Colonic mucosa (tissue), 4 donors: ENCODE measurements around the gene ZNF772. TPM values are rescaled to one million over a fixed set of nuclear protein-coding genes. Genes with fewer than 3 reads are reported as not detected.
"Not testable (repeated sequence)": the region's sequence is repeated elsewhere in the genome, so short reads cannot be mapped to it uniquely, and the experiment has no call there.

Experiments used
- DNase-seq: peaks from one replicate; pipeline ENCODE4 v3.0.0-alpha.2; 2020
- H3K27ac ChIP-seq: fragments of 200-600 bp; one replicate; pipeline ENCODE4 v1.8.0; 2021
- H3K27me3 ChIP-seq: fragments of 200-600 bp; one replicate; pipeline ENCODE4 v1.8.0; 2021
- H3K36me3 ChIP-seq: fragments of 200-600 bp; one replicate; pipeline ENCODE4 v1.8.0; 2021
- H3K4me1 ChIP-seq: fragments of 200-600 bp; one replicate; pipeline ENCODE4 v1.8.0; 2021; ENCODE audit warnings: mild to moderate bottlenecking
- H3K4me3 ChIP-seq: fragments of 200-600 bp; one replicate; pipeline ENCODE4 v1.8.0; 2021
- H3K9ac ChIP-seq, 2 donors: one replicate each; pipeline ENCODE4 v1.7.0; 2013; ENCODE audit warnings: control low read depth in 2 of 2, low read depth in 2 of 2, low read length in 2 of 2
- H3K9me3 ChIP-seq: fragments of 200-600 bp; one replicate; pipeline ENCODE4 v1.8.0; 2021
- CTCF ChIP-seq: fragments of 200-600 bp; IDR thresholded peaks from one replicate; pipeline ENCODE4 v1.8.0; 2022; ENCODE audit warnings: antibody characterized with exemption, mild to moderate bottlenecking
- intact Hi-C: fragments of 100-400 bp; cut with DNase I; formaldehyde crosslinking; loops from one replicate; pipeline ENCODE4 v1.14.1; 2022
- total RNA-seq, 2 donors: library from RNA; stranded (reverse); fragmentation: NEBNext Ultra II Directional in 1 of 2; extraction: Animal tissue kit (Norgen Biotek cat#: 25700) in 1 of 2; gene quantifications; one replicate each; pipeline ENCODE4 v1.2.1, GENCODE V29; 2021
- donor health status: healthy.
- donor health status: DM: no; HTN: no; CAD: no.
- donor health status: DM: no; HTN: no; CAD: no.

The ZNF772 gene
- total RNA-seq, 2 donors from 2014 or later: 3.5 to 5.3 TPM

- DNase-seq, H3K36me3 ChIP-seq, H3K4me3 ChIP-seq, H3K27me3 ChIP-seq, H3K4me1 ChIP-seq, H3K9ac ChIP-seq, H3K9me3 ChIP-seq, H3K27ac ChIP-seq, intact Hi-C loops: not testable (repeated sequence)
Measured at GRCh38 chr19:57499332-57499679, 21.9 kb upstream of the ZNF772 start.

- H3K4me3 ChIP-seq, intact Hi-C loops, H3K27me3 ChIP-seq, H3K4me1 ChIP-seq, H3K9me3 ChIP-seq, H3K9ac ChIP-seq, H3K36me3 ChIP-seq, DNase-seq, H3K27ac ChIP-seq: not testable (repeated sequence)
Measured at GRCh38 chr19:57488299-57488644, 10.9 kb upstream of the ZNF772 start.

GRCh38 chr19:57487477-57488298 lies 10.3 kb upstream of the ZNF772 start, which contains the start of gene ZNF419:
Gene ZNF419 (plus strand): TSS chr19:57487750. CDS start chr19:57487951, 201 bp downstream.
- H3K27me3 ChIP-seq, H3K36me3 ChIP-seq, H3K9me3 ChIP-seq, intact Hi-C loops, H3K4me1 ChIP-seq: not testable (repeated sequence)
- DNase-seq: peak; percentile 96
- H3K27ac ChIP-seq: peak within 1 kb of the TSS; percentile 40
- peak within 1 kb of the TSS; percentile 98 for H3K4me3 ChIP-seq
- peak within 1 kb of the TSS; percentile 59 to 77 for H3K9ac ChIP-seq

- H3K9ac ChIP-seq: no peak overlapping the region
- H3K4me1 ChIP-seq: no peaks in the 10 kb centered on the region
- H3K27me3 ChIP-seq: no peaks in the 10 kb centered on the region
- no peak overlapping the region for H3K4me3 ChIP-seq
- no peaks in the 10 kb centered on the region for H3K9me3 ChIP-seq
- H3K36me3 ChIP-seq: no peaks in the 10 kb centered on the region
- DNase-seq: no peak
- intact Hi-C loops: no loop called here
- TF ChIP-seq CTCF: no peak
- H3K27ac ChIP-seq: no peak overlapping the region
Measured at GRCh38 chr19:57473646-57474045, 3.7 kb downstream of the ZNF772 start.

- no peaks in the 10 kb centered on the region for H3K9me3 ChIP-seq
- H3K4me3 ChIP-seq: no peak overlapping the region
- no peak for TF ChIP-seq CTCF
- DNase-seq: no peak
- H3K36me3 ChIP-seq: no peaks in the 10 kb centered on the region
- H3K4me1 ChIP-seq: no peaks in the 10 kb centered on the region
- intact Hi-C loops: no loop called here
- H3K27me3 ChIP-seq: no peaks in the 10 kb centered on the region
- H3K9ac ChIP-seq: no peak overlapping the region
- no peak overlapping the region for H3K27ac ChIP-seq
Measured at GRCh38 chr19:57466489-57466888, 10.9 kb downstream of the ZNF772 start.

- TF ChIP-seq CTCF: peak; percentile 12
- no peak for DNase-seq
- Histone ChIP-seq H3K4me1 (no peaks in the 10 kb centered on the region), H3K4me3 (no peak overlapping the region), H3K36me3 (no peaks in the 10 kb centered on the region), H3K27ac (no peak overlapping the region), H3K9ac (no peak overlapping the region), H3K9me3 (no peaks in the 10 kb centered on the region), H3K27me3 (no peaks in the 10 kb centered on the region)
- intact Hi-C loops: no loop called here
Measured at GRCh38 chr19:57465680-57466381, 11.5 kb downstream of the ZNF772 start.

- Histone ChIP-seq H3K36me3 (no peaks in the 10 kb centered on the region), H3K9me3 (no peaks in the 10 kb centered on the region), H3K4me1 (no peaks in the 10 kb centered on the region), H3K9ac (no peak overlapping the region), H3K4me3 (no peak overlapping the region), H3K27ac (no peak overlapping the region), H3K27me3 (no peaks in the 10 kb centered on the region)
- no peak for DNase-seq
- intact Hi-C loops: no loop called here
- TF ChIP-seq CTCF: no peak
Measured at GRCh38 chr19:57452307-57452706, 25.1 kb downstream of the ZNF772 start.
